SK-N-SH (cell line): Measurements from ENCODE around the gene AREG. TPM values are rescaled to one million over a fixed set of nuclear protein-coding genes. Genes with fewer than 3 reads are reported as not detected.

Source experiments
- CTCF ChIA-PET: fragments of 300-600, 350-600 bp; formaldehyde crosslinking; extraction: SDS; loops from one replicate; lab custom pipeline; 2021; lab: Yijun Ruan, JAX
- POLR2A ChIA-PET: fragments of 350-600 bp; sonication (Branson Sonifier 250); formaldehyde crosslinking; extraction: SDS; loops from one replicate; lab custom pipeline; 2020; ENCODE audit warnings: antibody characterized with exemption, inconsistent platforms; lab: Yijun Ruan, JAX
- DNase-seq: peaks from one replicate; pipeline ENCODE4 v3.0.0; 2012
- H2AFZ ChIP-seq: fragments of 200-600 bp; sonication (generic); 2 replicates; pipeline ENCODE4 v1.8.1; 2016; ENCODE audit warnings: antibody characterized with exemption, mild to moderate bottlenecking, low read depth
- H3F3A ChIP-seq: fragments of 200-600 bp; sonication (generic); replicated peaks from 2 replicates; pipeline ENCODE3; 2016; ENCODE audit warnings: antibody characterized with exemption, mild to moderate bottlenecking; ENCODE audit not compliant: insufficient read depth
- H3K27ac ChIP-seq, 2 experiments: fragments of 200-500 bp in 1 of 2; fragments of 200-600 bp in 1 of 2; sonication (Bioruptor generic) in 1 of 2; sonication (generic), shearing (Covaris generic) in 1 of 2; 2 replicates each; pipeline versions ENCODE4 v1.5.1 to v1.6.1; 2014 to 2016; ENCODE audit warnings: low read depth in 2 of 2, inconsistent platforms in 1 of 2, low read length in 1 of 2, mild to moderate bottlenecking in 1 of 2, mixed read lengths in 1 of 2
- H3K27me3 ChIP-seq: fragments of 200-600 bp; sonication (generic), shearing (Covaris generic); 2 replicates; pipeline ENCODE4 v1.6.1; 2016; ENCODE audit warnings: mixed run types; ENCODE audit not compliant: insufficient read depth
- H3K36me3 ChIP-seq, 2 experiments: fragments of 200-500 bp in 1 of 2; fragments of 200-600 bp in 1 of 2; sonication (Bioruptor generic) in 1 of 2; sonication (generic) in 1 of 2; replicated peaks in 1 of 2; 2 replicates each; pipeline versions ENCODE3 to v1.5.1; 2014 to 2016; ENCODE audit warnings: low read length in 1 of 2, mild to moderate bottlenecking in 1 of 2; ENCODE audit not compliant: insufficient read depth in 2 of 2, control insufficient read depth in 1 of 2
- H3K4me1 ChIP-seq, 2 experiments: fragments of 200-500 bp in 1 of 2; fragments of 200-600 bp in 1 of 2; sonication (Bioruptor generic) in 1 of 2; sonication (generic), shearing (Covaris generic) in 1 of 2; 2 replicates each; pipeline versions ENCODE4 v1.5.1 to v1.6.1; 2014 to 2016; ENCODE audit warnings: low read depth in 1 of 2, low read length in 1 of 2, mixed run types in 1 of 2; ENCODE audit not compliant: insufficient read depth in 2 of 2, control insufficient read depth in 1 of 2
- H3K4me2 ChIP-seq: fragments of 200-600 bp; sonication (generic), shearing (Covaris generic); 2 replicates; pipeline ENCODE4 v1.6.1; 2017; ENCODE audit warnings: mixed run types
- H3K4me3 ChIP-seq, 2 experiments: fragments of 200-500 bp in 1 of 2; fragments of 200-600 bp in 1 of 2; sonication (Bioruptor generic) in 1 of 2; sonication (generic), shearing (Covaris generic) in 1 of 2; 2 replicates each; pipeline versions ENCODE4 v1.5.1 to v1.8.1; 2014 to 2016; ENCODE audit warnings: low read depth in 2 of 2, inconsistent platforms in 1 of 2, low read length in 1 of 2, mild to moderate bottlenecking in 1 of 2, mixed read lengths in 1 of 2, moderate library complexity in 1 of 2
- H3K79me2 ChIP-seq: fragments of 200-600 bp; sonication (generic); 2 replicates; pipeline ENCODE4 v1.8.1; 2017; ENCODE audit warnings: mild to moderate bottlenecking; ENCODE audit not compliant: insufficient read depth
- H3K9ac ChIP-seq: fragments of 200-600 bp; sonication (generic); 2 replicates; pipeline ENCODE4 v1.6.1; 2017; ENCODE audit warnings: mixed run types
- H3K9me2 ChIP-seq: fragments of 200-600 bp; sonication (generic); 2 replicates; pipeline ENCODE4 v1.6.1; 2017; ENCODE audit warnings: mixed run types
- H3K9me3 ChIP-seq: fragments of 200-600 bp; sonication (generic); 2 replicates; pipeline ENCODE4 v1.6.1; 2017; ENCODE audit warnings: mixed run types, mild to moderate bottlenecking, moderate library complexity
- H4K20me1 ChIP-seq: fragments of 200-600 bp; sonication (generic); 2 replicates; pipeline ENCODE4 v1.6.1; 2017; ENCODE audit warnings: mild to moderate bottlenecking, mixed run types; ENCODE audit not compliant: insufficient read depth
- CHD2 ChIP-seq: fragments of 150-350 bp; IDR thresholded peaks from 2 replicates; pipeline ENCODE4 v1.6.1; 2018; ENCODE audit warnings: low read length; ENCODE audit not compliant: partially characterized antibody
- CTCF ChIP-seq: fragments of 200-600 bp; sonication (generic); IDR thresholded peaks from 2 replicates; pipeline ENCODE4 v1.6.1; 2017; ENCODE audit warnings: antibody characterized with exemption, mild to moderate bottlenecking, moderate library complexity
- EP300 ChIP-seq, 2 experiments: IDR thresholded peaks; 2 replicates each; pipeline versions ENCODE4 v1.4.0 to v1.6.1; 2012; ENCODE audit warnings: borderline replicate concordance in 1 of 2, low read depth in 1 of 2, low read length in 1 of 2
- FOXJ3 ChIP-seq: sonication (generic); formaldehyde crosslinking; IDR thresholded peaks from 2 replicates; pipeline ENCODE4 v1.5.1; 2020; ENCODE audit warnings: mild to moderate bottlenecking, missing genetic modification reagents
- NFIC ChIP-seq: IDR thresholded peaks from 2 replicates; pipeline ENCODE4 v1.4.0; 2012; ENCODE audit warnings: borderline replicate concordance
- NRF1 ChIP-seq: IDR thresholded peaks from 2 replicates; pipeline ENCODE4 v1.6.1; 2012; ENCODE audit warnings: low read depth, mild to moderate bottlenecking, low read length
- POLR2AphosphoS5 ChIP-seq: IDR thresholded peaks from 2 replicates; pipeline ENCODE4 v1.6.1; 2012; ENCODE audit warnings: low read depth, low read length
- RCOR1 ChIP-seq: fragments of 150-350 bp; IDR thresholded peaks from 2 replicates; pipeline ENCODE4 v1.6.1; 2017; ENCODE audit warnings: antibody characterized with exemption, low read length
- REST ChIP-seq: IDR thresholded peaks from 2 replicates; pipeline ENCODE4 v1.6.1; 2012; ENCODE audit warnings: mild to moderate bottlenecking, low read depth, low read length, moderate library complexity
- SIN3A ChIP-seq: IDR thresholded peaks from 2 replicates; pipeline ENCODE4 v1.6.1; 2012; ENCODE audit warnings: low read depth, mild to moderate bottlenecking, low read length, moderate library complexity, borderline replicate concordance
- TAF1 ChIP-seq: IDR thresholded peaks from 2 replicates; pipeline ENCODE4 v1.6.1; 2012; ENCODE audit warnings: low read depth, mild to moderate bottlenecking, low read length, moderate library complexity, borderline replicate concordance
- TCF12 ChIP-seq: IDR thresholded peaks from 2 replicates; pipeline ENCODE4 v1.4.0; 2012
- TEAD4 ChIP-seq: IDR thresholded peaks from 2 replicates; pipeline ENCODE4 v1.4.0; 2012; ENCODE audit warnings: mild to moderate bottlenecking, borderline replicate concordance; ENCODE audit not compliant: insufficient read depth
- USF1 ChIP-seq: IDR thresholded peaks from 2 replicates; pipeline ENCODE4 v1.4.0; 2012; ENCODE audit warnings: low read depth, borderline replicate concordance
- YY1 ChIP-seq: IDR thresholded peaks from 2 replicates; pipeline ENCODE4 v1.4.0; 2012; ENCODE audit warnings: low read depth, mild to moderate bottlenecking
- WGBS: methylation state at CpG from one replicate; pipeline ENCODE4 v1.1.6; 2017; ENCODE audit warnings: low lambda C conversion rate; 5-methylcytosine and 5-hydroxymethylcytosine counted together
- polyA plus RNA-seq, 3 experiments: library from polyadenylated mRNA; depleted of rRNA; stranded (reverse); fragments of >200 nt; gene quantifications; 2 replicates each; pipeline ENCODE4 v1.2.3, GENCODE V29; 2012

The AREG gene
- polyA plus RNA-seq, 1 of the 3 experiments (the other 2 are of a cell fraction) = not detected

GRCh38 chr4:74475946-74476345 lies 31.0 kb downstream of the AREG start (continued):
- TF ChIP-seq REST = no peak

GRCh38 chr4:74479009-74479408 lies 34.1 kb downstream of the AREG start:
- H3K4me3 ChIP-seq = no peak overlapping the region
- no peaks in the 10 kb centered on the region for H3K36me3 ChIP-seq
- ChIA-PET CTCF (no interaction called here), POLR2A (no interaction called here)
- H3K4me1 ChIP-seq = no peaks in the 10 kb centered on the region
- WGBS = 8% methylated on average over 1 of the region's 1 CpG
- H3K9me3 ChIP-seq = no peaks in the 10 kb centered on the region
- no peaks in the 10 kb centered on the region; the same call in 1 of the 2 replicates for H3K27me3 ChIP-seq
- no peaks in the 10 kb centered on the region for H4K20me1 ChIP-seq
- no peak overlapping the region for H3K4me2 ChIP-seq
- H3K9me2 ChIP-seq = no peaks in the 10 kb centered on the region
- no peak overlapping the region for H2AFZ ChIP-seq
- H3K9ac ChIP-seq = no peak overlapping the region
- no peak overlapping the region for H3K27ac ChIP-seq
- no peaks in the 10 kb centered on the region for H3F3A ChIP-seq
- no peak for DNase-seq
- no peaks in the 10 kb centered on the region for H3K79me2 ChIP-seq
- no peak for TF ChIP-seq EP300 (IDR thresholded peaks at IDR 0.05; ENCODE audit: borderline replicate concordance in 1 of 2, low read depth in 1 of 2, low read length in 1 of 2)
- no peak for TF ChIP-seq USF1
- TF ChIP-seq FOXJ3 (CRISPR knock-in tag) = no peak
- TF ChIP-seq CHD2 = no peak
- no peak for TF ChIP-seq NRF1
- no peak for TF ChIP-seq NFIC
- TF ChIP-seq SIN3A = no peak
- no peak for TF ChIP-seq TAF1
- TF ChIP-seq TCF12 = no peak
- TF ChIP-seq YY1 = no peak
- TF ChIP-seq RCOR1 = no peak
- TF ChIP-seq POLR2AphosphoS5 = no peak
- TF ChIP-seq TEAD4 = no peak
- TF ChIP-seq CTCF = no peak
- TF ChIP-seq, all 33 proteins: peak for 0
